HG02642 (cell line): ENCODE measurements around the gene BEX1.
"Not testable (repeated sequence)": the region's sequence is repeated elsewhere in the genome, so short reads cannot be mapped to it uniquely, and the experiment has no call there.

Experiments used
- ATAC-seq: cut with Tn5 transposase; IDR thresholded peaks from one replicate; pipeline ENCODE4 v1.9.1; 2021; ENCODE audit warnings: mild to moderate bottlenecking; ENCODE audit not compliant: unreplicated experiment, poor library complexity

Gene BEX1

GRCh38 chrX:103063918-103064434, at the start of gene BEX1:
TSS of gene BEX1 (minus strand) at chrX:103064171. CDS start at chrX:103063274, 897 bp downstream.
- ATAC-seq: no peak

- ATAC-seq: not testable (repeated sequence)
These were observed 45.5 kb upstream of the BEX1 start for GRCh38 chrX:103109497-103109896.

GRCh38 chrX:103107836-103108235, 43.9 kb upstream of the BEX1 start:
- no peak for ATAC-seq

- ATAC-seq: not testable (repeated sequence)
These were observed 43.3 kb upstream of the BEX1 start for GRCh38 chrX:103107227-103107737.

GRCh38 chrX:103104370-103104769, 40.4 kb upstream of the BEX1 start:
- ATAC-seq: not testable (repeated sequence)

- not testable (repeated sequence) for ATAC-seq
These were observed 39.9 kb upstream of the BEX1 start for GRCh38 chrX:103103866-103104265.

- ATAC-seq: no peak
These were observed 37.5 kb upstream of the BEX1 start for GRCh38 chrX:103101299-103102042.

GRCh38 chrX:103100484-103100883, 36.5 kb upstream of the BEX1 start:
- no peak for ATAC-seq

- ATAC-seq: no peak
These were observed 35.7 kb upstream of the BEX1 start for GRCh38 chrX:103099691-103100090.

GRCh38 chrX:103098488-103098887, 34.5 kb upstream of the BEX1 start:
- no peak for ATAC-seq

GRCh38 chrX:103092942-103093341, 29.0 kb upstream of the BEX1 start, which contains the start of gene NXF3:
TSS of gene NXF3 (minus strand) at chrX:103093143. CDS start at chrX:103093023, 120 bp downstream.
- ATAC-seq: no peak

- ATAC-seq: no peak
These were observed 17.1 kb upstream of the BEX1 start for GRCh38 chrX:103081051-103081450.

- no peak for ATAC-seq
These were observed 9.5 kb upstream of the BEX1 start for GRCh38 chrX:103073467-103073866.

- ATAC-seq: no peak
These were observed 2.6 kb upstream of the BEX1 start for GRCh38 chrX:103066606-103067005.

GRCh38 chrX:103063191-103063845, 653 bp downstream of the BEX1 start:
- ATAC-seq: no peak

GRCh38 chrX:103061486-103061885, 2.5 kb downstream of the BEX1 start:
- no peak for ATAC-seq

- ATAC-seq: no peak
These were observed 7.1 kb downstream of the BEX1 start for GRCh38 chrX:103056902-103057301.

- ATAC-seq: no peak
These were observed 11.3 kb downstream of the BEX1 start for GRCh38 chrX:103052625-103053024.

- ATAC-seq: no peak
These were observed 12.6 kb downstream of the BEX1 start for GRCh38 chrX:103051260-103051789.

GRCh38 chrX:103033371-103033770, 30.6 kb downstream of the BEX1 start:
- not testable (repeated sequence) for ATAC-seq

- no peak for ATAC-seq
These were observed 46.4 kb downstream of the BEX1 start for GRCh38 chrX:103017542-103017941.
